K562 (cell line): ENCODE data around the gene AJUBA. TPM values are rescaled to one million over a fixed set of nuclear protein-coding genes. Genes with fewer than 3 reads are reported as not detected.

ENCODE experiments used
- ATAC-seq: fragments of 200-7000 bp; cut with Tn5 transposase; 3 replicates; pipeline ENCODE4 v1.9.1; 2020; ENCODE audit warnings: moderate library complexity
- BruUV-seq: library from RNA; stranded (reverse); fragments of 400-500 nt; replicated peaks from 2 replicates; lab custom pipeline; 2021; lab: Mats Ljungman, UMichigan
- CTCF ChIA-PET: fragments of 300-600 bp; formaldehyde crosslinking; extraction: SDS; loops from one replicate; lab custom pipeline; 2021; ENCODE audit warnings: low intra/inter-chr PET ratio; lab: Yijun Ruan, JAX
- POLR2A ChIA-PET: fragments of 300-600, 350-650 bp; sonication (Branson Sonifier 250); formaldehyde crosslinking; extraction: SDS; loops from one replicate; lab custom pipeline; 2021; ENCODE audit warnings: antibody characterized with exemption, inconsistent platforms; lab: Yijun Ruan, JAX
- DNase-seq, 4 experiments: peaks; one replicate each; pipeline versions ENCODE4 v3.0.0 to v3.0.0-alpha.2; 2011 to 2018; ENCODE audit warnings: low spot score in 3 of 4, mixed read lengths in 3 of 4; ENCODE audit errors: extremely low read depth in 1 of 4
- FAIRE-seq: peaks from 2 replicates; lab custom pipeline; 2011; peaks lifted over from hg19 to GRCh38; lab: Jason Lieb, UNC
- H2AFZ ChIP-seq: 2 replicates; pipeline ENCODE4 v1.6.0; 2011; ENCODE audit warnings: low read depth, low read length, control low read depth, inconsistent platforms
- H3K27ac ChIP-seq: fragments of 200-600 bp; 3 replicates; pipeline ENCODE4 v1.8.0; 2011; ENCODE audit warnings: low read depth, mild to moderate bottlenecking, control low read depth, inconsistent platforms, low read length, moderate library complexity, mixed read lengths; ENCODE audit errors: extremely low read depth
- H3K27me3 ChIP-seq, 2 experiments: fragments of 300-600 bp in 1 of 2; 2 replicates in 1 of 2; 3 replicates in 1 of 2; pipeline versions ENCODE4 v1.6.0 to v1.8.0; 2011; ENCODE audit warnings: inconsistent platforms in 2 of 2, low read length in 2 of 2, mild to moderate bottlenecking in 1 of 2, mixed read lengths in 1 of 2, moderate library complexity in 1 of 2; ENCODE audit not compliant: control insufficient read depth in 2 of 2, insufficient read depth in 2 of 2
- H3K36me3 ChIP-seq: fragments of 300-600 bp; 3 replicates; pipeline ENCODE4 v1.8.0; 2011; ENCODE audit warnings: mild to moderate bottlenecking, low read length, inconsistent platforms; ENCODE audit not compliant: control insufficient read depth, insufficient read depth
- H3K4me1 ChIP-seq, 2 experiments: fragments of 200-600 bp in 1 of 2; replicated peaks in 1 of 2; 2 replicates in 1 of 2; 3 replicates in 1 of 2; pipeline versions ENCODE4 v1.5.1 to v1.8.0; 2011; ENCODE audit warnings: inconsistent platforms in 2 of 2, low read length in 2 of 2, mild to moderate bottlenecking in 1 of 2, mixed read lengths in 1 of 2, moderate library complexity in 1 of 2; ENCODE audit not compliant: control insufficient read depth in 2 of 2, insufficient read depth in 2 of 2
- H3K4me2 ChIP-seq: 2 replicates; pipeline ENCODE4 v1.6.1; 2011; ENCODE audit warnings: low read length, control low read depth, inconsistent platforms, mixed read lengths; ENCODE audit not compliant: insufficient read depth
- H3K4me3 ChIP-seq: fragments of 200-600 bp; sonication (generic), shearing (Covaris generic); 2 replicates; pipeline ENCODE4 v1.5.1; 2016; ENCODE audit warnings: control low read depth, inconsistent platforms
- H3K79me2 ChIP-seq: fragments of 200-600 bp; 3 replicates; pipeline ENCODE4 v1.8.0; 2011; ENCODE audit warnings: low read length, inconsistent platforms; ENCODE audit not compliant: control insufficient read depth, insufficient read depth
- H3K9ac ChIP-seq, 2 experiments: 2 replicates each; pipeline versions ENCODE4 v1.6.0 to v1.6.1; 2011; ENCODE audit warnings: low read depth in 2 of 2, low read length in 2 of 2, control low read depth in 1 of 2, inconsistent platforms in 1 of 2, mild to moderate bottlenecking in 1 of 2, mixed read lengths in 1 of 2; ENCODE audit not compliant: insufficient read depth in 1 of 2
- H3K9me1 ChIP-seq: one replicate; pipeline ENCODE4 v1.6.0; 2011; ENCODE audit warnings: inconsistent platforms, mild to moderate bottlenecking, low read length, moderate library complexity; ENCODE audit not compliant: control insufficient read depth, insufficient read depth
- H3K9me3 ChIP-seq: replicated peaks from 2 replicates; pipeline ENCODE4 v1.5.1; 2011; ENCODE audit warnings: low read depth, low read length, inconsistent platforms; ENCODE audit not compliant: control insufficient read depth, insufficient read depth
- H4K20me1 ChIP-seq: replicated peaks from 2 replicates; pipeline ENCODE4 v1.6.1; 2011; ENCODE audit warnings: low read length, inconsistent platforms, mixed read lengths; ENCODE audit not compliant: control insufficient read depth, insufficient read depth
- HDAC1 ChIP-seq, 2 experiments: fragments of 450-650 bp; IDR thresholded peaks; 2 replicates each; pipeline ENCODE4 v1.6.1; 2016 to 2017; ENCODE audit warnings: inconsistent platforms in 1 of 2, mild to moderate bottlenecking in 1 of 2, moderate library complexity in 1 of 2
- RAD51 ChIP-seq: fragments of 450-650 bp; IDR thresholded peaks from 2 replicates; pipeline ENCODE4 v1.7.1; 2016; ENCODE audit warnings: low read depth, mild to moderate bottlenecking, borderline replicate concordance
- ZNF12 ChIP-seq: sonication (generic); formaldehyde crosslinking; IDR thresholded peaks from 2 replicates; pipeline ENCODE4 v1.4.0; 2020; ENCODE audit warnings: mild to moderate bottlenecking, missing genetic modification reagents
- ZNF695 ChIP-seq: fragments of 450-650 bp; formaldehyde crosslinking; IDR thresholded peaks from 2 replicates; pipeline ENCODE4 v1.4.0; 2020; ENCODE audit warnings: mild to moderate bottlenecking, moderate library complexity
- in situ Hi-C: fragments of 300-500 bp; cut with MboI; formaldehyde crosslinking; loops from 4 replicates; pipeline ENCODE4 v1.15.0; 2018; ENCODE audit warnings: inconsistent platforms, mixed read lengths
- intact Hi-C: fragments of 100-400 bp; cut with micrococcal nuclease; formaldehyde crosslinking; loops from 2 replicates; pipeline ENCODE4 v1.14.2; 2022
- polyA plus RNA-seq, 8 experiments: library from polyadenylated mRNA; depleted of rRNA in 4 of 8; stranded (reverse) in 5 of 8; unstranded in 3 of 8; fragments of >200 nt; fragmentation: Nextera tagmentation in 2 of 8; fragmentation: Illumina TruSeq in 1 of 8; extraction: Ambion mirVana in 2 of 8; extraction: Trizol in 1 of 8; gene quantifications; 2 replicates each; pipeline versions ENCODE4 v1.2.1 to v1.2.3, GENCODE V29; 2011 to 2014; ENCODE audit warnings: inconsistent platforms in 1 of 8, missing spikeins in 1 of 8
- total RNA-seq, 7 experiments: library from RNA; depleted of rRNA in 6 of 7; stranded (reverse); fragments of >200 nt in 6 of 7; fragmentation: Illumina TruSeq in 2 of 7; extraction: Trizol in 2 of 7; gene quantifications; 2 replicates each; pipeline versions ENCODE4 v1.2.1 to v1.2.3, GENCODE V29; 2011 to 2021; ENCODE audit warnings: low replicate concordance in 1 of 7
- TF ChIP-seq, protein P1 (sequence below): fragments of 250-450 bp; sonication (Bioruptor Pico); IDR thresholded peaks from 2 replicates; pipeline ENCODE4 v1.8.0; 2021; ENCODE audit warnings: borderline replicate concordance, mild to moderate bottlenecking, moderate library complexity; ENCODE audit not compliant: poor library complexity, severe bottlenecking
- TF ChIP-seq, protein P2 (sequence below), 2 experiments: fragments of 450-650 bp in 1 of 2; sonication (generic) in 1 of 2; formaldehyde crosslinking in 1 of 2; IDR thresholded peaks; 2 replicates each; pipeline versions ENCODE4 v1.7.1 to v1.9.0; 2016 to 2022; ENCODE audit warnings: inconsistent platforms in 1 of 2, mild to moderate bottlenecking in 1 of 2, missing genetic modification reagents in 1 of 2

Gene AJUBA
- total and polyA plus RNA-seq, 9 of the 15 experiments (the other 6 are each of a cell fraction or from before 2014, with no cell fraction given): 0.73 to 4.7 (median 2.8) TPM

DNA sequence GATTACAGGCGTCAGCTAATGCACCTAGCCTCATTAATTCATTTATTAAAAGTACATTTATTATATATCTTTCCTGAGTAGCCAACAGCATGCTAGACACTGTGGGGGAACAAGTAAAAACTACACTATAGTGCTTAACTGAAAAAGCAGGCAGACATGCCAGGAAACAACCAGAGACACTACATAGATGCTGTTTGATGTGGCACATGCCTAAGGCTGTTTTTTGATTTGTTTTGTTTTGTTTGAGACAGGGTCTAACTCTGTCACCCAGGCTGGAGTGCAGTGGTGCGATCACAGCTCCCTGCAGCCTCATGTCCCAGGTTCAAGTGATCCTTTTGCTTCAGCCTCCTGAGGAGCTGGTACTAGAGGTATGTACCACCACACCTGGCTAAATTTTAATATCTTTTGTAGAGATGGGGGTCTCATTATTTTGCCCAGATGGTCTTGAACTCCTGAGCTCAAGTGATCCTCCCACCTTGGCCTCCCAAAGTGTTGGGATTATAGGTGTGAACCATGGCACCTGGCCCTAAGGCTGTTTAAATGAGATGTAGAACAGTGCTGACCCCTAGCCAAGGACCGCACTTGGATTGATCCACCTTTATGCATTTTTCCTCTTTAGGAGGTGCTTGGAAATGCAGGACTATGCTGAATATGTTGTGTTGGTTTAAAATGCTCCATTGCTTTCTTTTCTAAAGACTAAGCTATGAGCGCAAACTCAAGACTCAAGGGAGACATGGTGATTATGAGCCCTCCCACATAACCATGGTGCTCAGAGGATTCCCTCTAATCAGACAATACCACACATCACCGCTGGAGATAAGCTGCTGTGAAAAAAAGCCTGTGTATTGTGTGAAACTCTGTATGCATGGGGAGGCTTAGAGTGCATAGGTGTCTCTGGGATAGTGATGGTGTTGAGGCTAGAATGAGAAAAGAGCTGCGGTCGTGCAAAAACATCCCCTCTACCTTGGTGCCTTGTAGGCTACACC is 38.1 kb upstream of the AJUBA start (continued):
- TF ChIP-seq, protein P1, sequence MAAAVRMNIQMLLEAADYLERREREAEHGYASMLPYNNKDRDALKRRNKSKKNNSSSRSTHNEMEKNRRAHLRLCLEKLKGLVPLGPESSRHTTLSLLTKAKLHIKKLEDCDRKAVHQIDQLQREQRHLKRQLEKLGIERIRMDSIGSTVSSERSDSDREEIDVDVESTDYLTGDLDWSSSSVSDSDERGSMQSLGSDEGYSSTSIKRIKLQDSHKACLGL: no peak
- TF ChIP-seq HDAC1 (IDR thresholded peaks at IDR 0.05) (peak in 1 of 2 experiments; percentile 60; a peak in 1 of 4 replicates), ZNF695 (CRISPR knock-in tag) (no peak)

DNA sequence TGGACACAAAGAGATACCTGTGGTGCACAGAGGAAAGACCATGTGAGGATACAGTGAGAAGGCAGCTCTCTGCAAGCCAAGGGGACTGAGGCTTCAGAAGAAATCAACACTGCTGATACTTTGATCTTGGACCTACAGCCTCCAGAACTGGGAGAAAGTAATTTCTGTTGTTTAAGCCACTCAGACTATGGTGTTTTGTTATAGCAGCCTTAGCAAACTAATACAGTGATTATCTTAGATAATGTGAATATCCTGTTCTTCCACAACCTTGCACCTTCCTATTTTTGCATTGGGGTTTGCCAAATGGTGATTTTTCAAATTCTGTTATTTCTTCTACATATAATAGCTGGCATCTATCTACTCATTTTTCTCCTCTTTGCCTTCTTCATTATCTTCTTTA is 35.8 kb upstream of the AJUBA start:
- H3K27me3 ChIP-seq: no peaks in the 10 kb centered on the region
- H3K27ac ChIP-seq: no peak overlapping the region
- no peaks in the 10 kb centered on the region for H3K79me2 ChIP-seq
- DNase-seq (no peak), FAIRE-seq (no peak), ATAC-seq (no peak)
- H3K36me3 ChIP-seq: no peaks in the 10 kb centered on the region
- intact Hi-C loops (no loop called here), in situ Hi-C loops (no loop called here)
- H4K20me1 ChIP-seq: peaks cover 2% of the 10 kb centered on the region; the same call in 1 of the 2 replicates
- POLR2A ChIA-PET: interaction anchor here (0.9 to 4.7 kb wide), 2 partner anchors 11 to 76 kb away, joined by 3 to 29 read pairs; no protein-coding TSS in a partner anchor
- no peaks in the 10 kb centered on the region for H3K9me3 ChIP-seq
- H2AFZ ChIP-seq: no peak overlapping the region
- H3K4me2 ChIP-seq: no peak overlapping the region
- H3K9me1 ChIP-seq: no peaks in the 10 kb centered on the region
- peaks cover 28 to 33% of the 10 kb centered on the region in 2 experiments; a peak in 4 of 5 replicates for H3K4me1 ChIP-seq
- no peak overlapping the region for H3K9ac ChIP-seq
- no peak overlapping the region for H3K4me3 ChIP-seq
- TF ChIP-seq, protein P2, sequence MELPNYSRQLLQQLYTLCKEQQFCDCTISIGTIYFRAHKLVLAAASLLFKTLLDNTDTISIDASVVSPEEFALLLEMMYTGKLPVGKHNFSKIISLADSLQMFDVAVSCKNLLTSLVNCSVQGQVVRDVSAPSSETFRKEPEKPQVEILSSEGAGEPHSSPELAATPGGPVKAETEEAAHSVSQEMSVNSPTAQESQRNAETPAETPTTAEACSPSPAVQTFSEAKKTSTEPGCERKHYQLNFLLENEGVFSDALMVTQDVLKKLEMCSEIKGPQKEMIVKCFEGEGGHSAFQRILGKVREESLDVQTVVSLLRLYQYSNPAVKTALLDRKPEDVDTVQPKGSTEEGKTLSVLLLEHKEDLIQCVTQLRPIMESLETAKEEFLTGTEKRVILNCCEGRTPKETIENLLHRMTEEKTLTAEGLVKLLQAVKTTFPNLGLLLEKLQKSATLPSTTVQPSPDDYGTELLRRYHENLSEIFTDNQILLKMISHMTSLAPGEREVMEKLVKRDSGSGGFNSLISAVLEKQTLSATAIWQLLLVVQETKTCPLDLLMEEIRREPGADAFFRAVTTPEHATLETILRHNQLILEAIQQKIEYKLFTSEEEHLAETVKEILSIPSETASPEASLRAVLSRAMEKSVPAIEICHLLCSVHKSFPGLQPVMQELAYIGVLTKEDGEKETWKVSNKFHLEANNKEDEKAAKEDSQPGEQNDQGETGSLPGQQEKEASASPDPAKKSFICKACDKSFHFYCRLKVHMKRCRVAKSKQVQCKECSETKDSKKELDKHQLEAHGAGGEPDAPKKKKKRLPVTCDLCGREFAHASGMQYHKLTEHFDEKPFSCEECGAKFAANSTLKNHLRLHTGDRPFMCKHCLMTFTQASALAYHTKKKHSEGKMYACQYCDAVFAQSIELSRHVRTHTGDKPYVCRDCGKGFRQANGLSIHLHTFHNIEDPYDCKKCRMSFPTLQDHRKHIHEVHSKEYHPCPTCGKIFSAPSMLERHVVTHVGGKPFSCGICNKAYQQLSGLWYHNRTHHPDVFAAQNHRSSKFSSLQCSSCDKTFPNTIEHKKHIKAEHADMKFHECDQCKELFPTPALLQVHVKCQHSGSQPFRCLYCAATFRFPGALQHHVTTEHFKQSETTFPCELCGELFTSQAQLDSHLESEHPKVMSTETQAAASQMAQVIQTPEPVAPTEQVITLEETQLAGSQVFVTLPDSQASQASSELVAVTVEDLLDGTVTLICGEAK (IDR thresholded peaks at IDR 0.05): no peak
- TF ChIP-seq, protein P2 (CRISPR knock-in tag; IDR thresholded peaks at IDR 0.05): no peak
- TF ChIP-seq ZNF12 (CRISPR knock-in tag) (peak; percentile 93), RAD51 (no peak)
- TF ChIP-seq, all 486 proteins: peak for 1
- no TSS peak for BruUV-seq
- CTCF ChIA-PET: no interaction called here
